ENCODE measurements around the gene FAM222A.

Gene FAM222A

GRCh38 chr12:109773384-109774011 lies 59.9 kb downstream of the FAM222A start:
- DNase-seq (ENCODE audit: low spot score) = no peak

GRCh38 chr12:109775172-109775881 lies 61.7 kb downstream of the FAM222A start:
- peak; percentile 73 for DNase-seq (ENCODE audit: low spot score)

GRCh38 chr12:109776624-109777023 lies 63.0 kb downstream of the FAM222A start:
- no peak for DNase-seq (ENCODE audit: low spot score)

- DNase-seq (ENCODE audit: low spot score) = peak; percentile 92
Observed at GRCh38 chr12:109777544-109777943, 63.9 kb downstream of the FAM222A start.

GRCh38 chr12:109778684-109779083 lies 65.1 kb downstream of the FAM222A start:
- no peak for DNase-seq (ENCODE audit: low spot score)

GRCh38 chr12:109779382-109779781 lies 65.8 kb downstream of the FAM222A start:
- peak; percentile 46 for DNase-seq (ENCODE audit: low spot score)

GRCh38 chr12:109781668-109782325 lies 68.2 kb downstream of the FAM222A start:
- no peak for DNase-seq (ENCODE audit: low spot score)

- no peak for DNase-seq (ENCODE audit: low spot score)
Observed at GRCh38 chr12:109782326-109782703, 68.7 kb downstream of the FAM222A start.

GRCh38 chr12:109783135-109783964 lies 69.7 kb downstream of the FAM222A start:
- no peak for DNase-seq (ENCODE audit: low spot score)

GRCh38 chr12:109783965-109784244 lies 70.3 kb downstream of the FAM222A start:
- DNase-seq (ENCODE audit: low spot score) = no peak

- DNase-seq (ENCODE audit: low spot score) = no peak
Observed at GRCh38 chr12:109785854-109786253, 72.2 kb downstream of the FAM222A start.

- DNase-seq (ENCODE audit: low spot score) = no peak
Observed at GRCh38 chr12:109786799-109787198, 73.2 kb downstream of the FAM222A start.

- DNase-seq (ENCODE audit: low spot score) = no peak
Observed at GRCh38 chr12:109789526-109790048, 76.0 kb downstream of the FAM222A start.

GRCh38 chr12:109792992-109793391 lies 79.4 kb downstream of the FAM222A start:
- DNase-seq (ENCODE audit: low spot score) = no peak

GRCh38 chr12:109793411-109793810 lies 79.8 kb downstream of the FAM222A start:
- no peak for DNase-seq (ENCODE audit: low spot score)

- DNase-seq (ENCODE audit: low spot score) = no peak
Observed at GRCh38 chr12:109793826-109794501, 80.3 kb downstream of the FAM222A start.

GRCh38 chr12:109795023-109795422 lies 81.4 kb downstream of the FAM222A start:
- DNase-seq (ENCODE audit: low spot score) = no peak

- no peak for DNase-seq (ENCODE audit: low spot score)
Observed at GRCh38 chr12:109796057-109796456, 82.4 kb downstream of the FAM222A start.

- DNase-seq (ENCODE audit: low spot score) = peak; percentile 50
Observed at GRCh38 chr12:109797905-109798669, 84.5 kb downstream of the FAM222A start.

GRCh38 chr12:109798691-109799090 lies 85.1 kb downstream of the FAM222A start:
- DNase-seq (ENCODE audit: low spot score) = no peak

- no peak for DNase-seq (ENCODE audit: low spot score)
Observed at GRCh38 chr12:109800536-109800935, 86.9 kb downstream of the FAM222A start.
